Measurements from ENCODE around the gene BRINP3. TPM values are rescaled to one million over a fixed set of nuclear protein-coding genes. Genes with fewer than 3 reads are reported as not detected.
A peak's percentile ranks its signal among the peaks of the same experiment; 100 is the strongest.
"Not testable (repeated sequence)": the region's sequence is repeated elsewhere in the genome, so short reads cannot be mapped to it uniquely, and the experiment has no call there.

Gene BRINP3
- 1 to 10 TPM in 4 of 10 donors, under 1 TPM in 6; 0.20 to 1.8 (median 0.76) TPM for polyA plus RNA-seq (ENCODE audit: insufficient read length in 10 of 10)
- long read RNA-seq, donor 1, result 0 reads
- long read RNA-seq, donor 2, result 0 reads
- long read RNA-seq, donor 3, result 0 reads
- long read RNA-seq, donor 4, result 0 reads
- long read RNA-seq, donor 5, result 0 reads
- long read RNA-seq, donor 6, result 0 reads
- long read RNA-seq, donor 7, result 0 reads
- long read RNA-seq, donor 8, result 0 reads
- long read RNA-seq, donor 9, result 0 reads

- no peak for DNase-seq
Measured at GRCh38 chr1:190477762-190478148, at the start of gene BRINP3. TSS of gene BRINP3 (minus strand) at chr1:190477864.

- DNase-seq, result no peak
Measured at GRCh38 chr1:190511554-190511953, 33.9 kb upstream of the BRINP3 start.

- DNase-seq, result no peak
Measured at GRCh38 chr1:190507357-190507756, 29.7 kb upstream of the BRINP3 start.

GRCh38 chr1:190504539-190504938 lies 26.9 kb upstream of the BRINP3 start:
- not testable (repeated sequence) for DNase-seq

- DNase-seq, result no peak
Measured at GRCh38 chr1:190497565-190497964, 19.9 kb upstream of the BRINP3 start.

GRCh38 chr1:190494451-190494850 lies 16.8 kb upstream of the BRINP3 start:
- DNase-seq, result no peak

- DNase-seq, result no peak
Measured at GRCh38 chr1:190491404-190491803, 13.7 kb upstream of the BRINP3 start.

- no peak for DNase-seq
Measured at GRCh38 chr1:190484045-190484444, 6.4 kb upstream of the BRINP3 start.

GRCh38 chr1:190480231-190480630 lies 2.6 kb upstream of the BRINP3 start:
- no peak for DNase-seq

- DNase-seq, result peak in 1 of 3 donors; percentile 15
Measured at GRCh38 chr1:190479516-190479915, 1.9 kb upstream of the BRINP3 start.

- no peak for DNase-seq
Measured at GRCh38 chr1:190479050-190479397, 1.4 kb upstream of the BRINP3 start.

- DNase-seq, result peak in 2 of 3 donors; percentile 24 to 74
Measured at GRCh38 chr1:190478149-190479049, 735 bp upstream of the BRINP3 start.

- peak in 1 of 3 donors; percentile 3 for DNase-seq
Measured at GRCh38 chr1:190476806-190477205, 858 bp downstream of the BRINP3 start.

- DNase-seq, result peak in 1 of 3 donors; percentile 2
Measured at GRCh38 chr1:190476321-190476720, 1.3 kb downstream of the BRINP3 start.

- DNase-seq, result peak in 1 of 3 donors; percentile 56
Measured at GRCh38 chr1:190475421-190476141, 2.1 kb downstream of the BRINP3 start.

- peak in 1 of 3 donors; percentile 51 for DNase-seq
Measured at GRCh38 chr1:190474650-190475211, 2.9 kb downstream of the BRINP3 start.

GRCh38 chr1:190474010-190474409 lies 3.7 kb downstream of the BRINP3 start:
- DNase-seq, result no peak

GRCh38 chr1:190472494-190472893 lies 5.2 kb downstream of the BRINP3 start:
- DNase-seq, result no peak

- DNase-seq, result no peak
Measured at GRCh38 chr1:190472042-190472441, 5.6 kb downstream of the BRINP3 start.

- no peak for DNase-seq
Measured at GRCh38 chr1:190464690-190465089, 13.0 kb downstream of the BRINP3 start.

GRCh38 chr1:190456129-190456528 lies 21.5 kb downstream of the BRINP3 start:
- DNase-seq, result no peak

- no peak for DNase-seq
Measured at GRCh38 chr1:190455631-190456030, 22.0 kb downstream of the BRINP3 start.

All from muscle of back (tissue), 13 donors.